T47D (cell line): ENCODE results near the gene IL21R.
"Not testable (repeated sequence)": the region's sequence is repeated elsewhere in the genome, so short reads cannot be mapped to it uniquely, and the experiment has no call there.

Experiments
- DNase-seq, 2 experiments: peaks; one replicate each; pipeline versions ENCODE4 v3.0.0 to v3.0.0-alpha.2; 2011 to 2012; ENCODE audit warnings: low read depth in 1 of 2, low spot score in 1 of 2
- JUND ChIP-seq: IDR thresholded peaks from 2 replicates; pipeline ENCODE4 v1.6.1; 2012; ENCODE audit warnings: low read depth
- in situ Hi-C: cut with HindIII; loops from 2 replicates; pipeline ENCODE4 v1.10.0; 2016; ENCODE audit warnings: low sequenced_read_pairs, low pct_unique_long_range_greater_than_20kb

Gene IL21R

GRCh38 chr16:27408012-27408601, 6.1 kb downstream of the IL21R start:
- TF ChIP-seq JUND, result no peak
- in situ Hi-C loops, result no loop called here
- DNase-seq, result no peak

GRCh38 chr16:27408602-27409031, 6.6 kb downstream of the IL21R start:
- no peak for TF ChIP-seq JUND
- in situ Hi-C loops, result no loop called here
- no peak for DNase-seq

- DNase-seq, in situ Hi-C loops: not testable (repeated sequence)
Measured at GRCh38 chr16:27409958-27410357, 8.0 kb downstream of the IL21R start.

- no peak for TF ChIP-seq JUND
- no peak for DNase-seq
- in situ Hi-C loops, result no loop called here
Measured at GRCh38 chr16:27410761-27411160, 8.8 kb downstream of the IL21R start.

- DNase-seq, result no peak
Measured at GRCh38 chr16:27413956-27414355, 12.0 kb downstream of the IL21R start.

GRCh38 chr16:27414788-27415431, 12.9 kb downstream of the IL21R start:
- in situ Hi-C loops, result no loop called here
- no peak for TF ChIP-seq JUND
- DNase-seq, result no peak

More at GRCh38 chr16:27413956-27414355, 12.0 kb downstream of the IL21R start:
- TF ChIP-seq JUND, result no peak
- in situ Hi-C loops, result no loop called here

- in situ Hi-C loops, result no loop called here
- TF ChIP-seq JUND, result no peak
- DNase-seq, result no peak
Measured at GRCh38 chr16:27417047-27417671, 15.2 kb downstream of the IL21R start.

- in situ Hi-C loops, result no loop called here
- TF ChIP-seq JUND, result no peak
- no peak for DNase-seq
Measured at GRCh38 chr16:27421961-27422740, 20.2 kb downstream of the IL21R start.

- no peak for DNase-seq
- in situ Hi-C loops, result no loop called here
- TF ChIP-seq JUND, result no peak
Measured at GRCh38 chr16:27424772-27425498, 23.0 kb downstream of the IL21R start.

GRCh38 chr16:27425961-27426360, 24.0 kb downstream of the IL21R start:
- TF ChIP-seq JUND, result no peak
- DNase-seq, result no peak
- in situ Hi-C loops, result no loop called here

- DNase-seq, result no peak
- TF ChIP-seq JUND, result no peak
- in situ Hi-C loops, result no loop called here
Measured at GRCh38 chr16:27426423-27427408, 24.7 kb downstream of the IL21R start.
